Lung (tissue), 12 donors: ENCODE data around the gene MATR3. TPM values are rescaled to one million over a fixed set of nuclear protein-coding genes. Genes with fewer than 3 reads are reported as not detected.

Source experiments
- ATAC-seq: fragments of 200-7000 bp; cut with Tn5 transposase; one replicate; pipeline ENCODE4 v1.9.1; 2020; ENCODE audit warnings: moderate number of reproducible peaks; ENCODE audit not compliant: insufficient read depth, low FRiP score
- DNase-seq, 3 donors: peaks; one replicate each; pipeline ENCODE4 v3.0.0-alpha.2; 2013 to 2017
- H3K27ac ChIP-seq, 2 donors: one replicate each; pipeline ENCODE4 v1.5.1; 2013; ENCODE audit warnings: mild to moderate bottlenecking in 2 of 2, moderate library complexity in 2 of 2, control low read depth in 1 of 2, inconsistent platforms in 1 of 2, low read depth in 1 of 2, low read length in 1 of 2
- H3K27me3 ChIP-seq, 3 donors: one replicate each; pipeline ENCODE4 v1.5.1; 2013; ENCODE audit warnings: low read length in 2 of 3; ENCODE audit not compliant: control insufficient read depth in 3 of 3, insufficient read depth in 3 of 3
- H3K36me3 ChIP-seq, 4 donors: one replicate each; pipeline ENCODE4 v1.5.1; 2013; ENCODE audit warnings: low read length in 4 of 4, mild to moderate bottlenecking in 1 of 4, moderate library complexity in 1 of 4; ENCODE audit not compliant: control insufficient read depth in 4 of 4, insufficient read depth in 4 of 4
- H3K4me1 ChIP-seq, 5 donors: one replicate each; pipeline ENCODE4 v1.5.1; 2013; ENCODE audit warnings: low read length in 5 of 5, mild to moderate bottlenecking in 2 of 5, moderate library complexity in 1 of 5; ENCODE audit not compliant: control insufficient read depth in 5 of 5, insufficient read depth in 5 of 5
- H3K4me3 ChIP-seq: one replicate; pipeline ENCODE4 v1.5.1; 2013; ENCODE audit warnings: mild to moderate bottlenecking, control low read depth, moderate library complexity
- H3K9ac ChIP-seq, 2 donors: one replicate each; pipeline ENCODE4 v1.5.1; 2013; ENCODE audit warnings: low read length in 2 of 2, control low read depth in 1 of 2; ENCODE audit not compliant: insufficient read depth in 1 of 2
- H3K9me3 ChIP-seq, 4 donors: one replicate each; pipeline ENCODE4 v1.5.1; 2013; ENCODE audit warnings: low read length in 3 of 4, mild to moderate bottlenecking in 1 of 4, moderate library complexity in 1 of 4; ENCODE audit not compliant: control insufficient read depth in 4 of 4, insufficient read depth in 3 of 4
- WGBS, 2 donors: extraction: QIAGEN DNeasy Blood & Tissue Kit; methylation state at CpG; one replicate each; pipeline ENCODE4 v1.1.7; 2013; 5-methylcytosine and 5-hydroxymethylcytosine counted together
- polyA plus RNA-seq, 2 donors: library from polyadenylated mRNA; stranded (reverse); fragments of 200-250 nt; gene quantifications; one replicate each; pipeline ENCODE4 v1.2.1, GENCODE V29; 2013
- total RNA-seq, 2 donors: library from RNA; depleted of rRNA in 1 of 2; stranded (reverse); fragments of >200 nt in 1 of 2; gene quantifications; one replicate each; pipeline ENCODE4 v1.2.1, GENCODE V29; 2014 to 2021
- TF ChIP-seq, protein P1 (sequence below): IDR thresholded peaks from 2 replicates; pipeline ENCODE4 v1.5.1; 2012; ENCODE audit warnings: mild to moderate bottlenecking; ENCODE audit errors: control extremely low read depth, extremely low read depth
- donor health status: control.
- donor health status: control.
- donor health status: Bipolar disorder and iron deficiency.
- donor health status: healthy.
- donor health status: DM: yes; HTN: yes; CAD: no.

The MATR3 gene
- total and polyA plus RNA-seq, 4 donors = 89.9 to 461 (median 100) TPM

DNA sequence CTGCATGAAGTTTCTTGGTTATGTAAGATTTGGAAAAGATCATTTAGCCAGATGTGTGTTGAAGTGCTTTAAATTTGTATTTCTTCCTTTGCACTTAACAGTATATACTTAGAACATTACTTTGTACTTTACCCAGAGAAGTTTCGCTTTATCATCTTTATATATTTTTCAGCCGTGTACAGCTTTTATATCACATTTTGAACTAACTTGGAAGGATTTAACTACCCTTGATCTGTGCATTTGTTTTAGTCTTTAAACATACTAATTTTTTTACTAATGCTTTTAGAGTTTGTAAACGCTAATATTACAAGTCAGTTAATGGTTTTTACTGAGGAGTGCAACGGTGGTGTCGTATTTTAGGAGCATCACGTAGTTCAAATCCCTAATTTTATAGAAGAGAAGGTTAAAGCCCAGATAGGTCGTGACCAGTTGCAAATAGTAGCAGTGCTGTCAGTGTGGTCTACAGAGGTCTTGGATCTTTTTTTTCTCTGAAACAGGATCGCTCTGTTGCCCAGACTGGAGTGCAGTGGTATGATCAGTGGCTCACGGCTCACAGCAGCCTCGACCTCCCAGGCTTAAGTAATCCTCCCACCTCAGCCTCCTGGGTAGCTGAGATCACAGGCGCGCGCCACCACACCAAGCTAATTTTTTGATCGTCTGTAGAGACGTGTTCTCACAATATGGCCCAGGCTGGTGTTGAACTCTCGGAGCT is 2.0 kb downstream of the MATR3 start:
- DNase-seq (peak in 2 of 3 donors; percentile 31 to 61), ATAC-seq (no peak)
- WGBS, 2 donors = 31 to 36% methylated on average over 16 of the region's 16 CpGs
- H3K27me3 ChIP-seq = no peaks in the 10 kb centered on the region
- H3K9ac ChIP-seq = peak overlapping the region; percentile 96 to 99
- H3K4me3 ChIP-seq = no peak overlapping the region
- H3K27ac ChIP-seq = peak overlapping the region in 1 of 2 donors; percentile 42
- TF ChIP-seq, protein P1, sequence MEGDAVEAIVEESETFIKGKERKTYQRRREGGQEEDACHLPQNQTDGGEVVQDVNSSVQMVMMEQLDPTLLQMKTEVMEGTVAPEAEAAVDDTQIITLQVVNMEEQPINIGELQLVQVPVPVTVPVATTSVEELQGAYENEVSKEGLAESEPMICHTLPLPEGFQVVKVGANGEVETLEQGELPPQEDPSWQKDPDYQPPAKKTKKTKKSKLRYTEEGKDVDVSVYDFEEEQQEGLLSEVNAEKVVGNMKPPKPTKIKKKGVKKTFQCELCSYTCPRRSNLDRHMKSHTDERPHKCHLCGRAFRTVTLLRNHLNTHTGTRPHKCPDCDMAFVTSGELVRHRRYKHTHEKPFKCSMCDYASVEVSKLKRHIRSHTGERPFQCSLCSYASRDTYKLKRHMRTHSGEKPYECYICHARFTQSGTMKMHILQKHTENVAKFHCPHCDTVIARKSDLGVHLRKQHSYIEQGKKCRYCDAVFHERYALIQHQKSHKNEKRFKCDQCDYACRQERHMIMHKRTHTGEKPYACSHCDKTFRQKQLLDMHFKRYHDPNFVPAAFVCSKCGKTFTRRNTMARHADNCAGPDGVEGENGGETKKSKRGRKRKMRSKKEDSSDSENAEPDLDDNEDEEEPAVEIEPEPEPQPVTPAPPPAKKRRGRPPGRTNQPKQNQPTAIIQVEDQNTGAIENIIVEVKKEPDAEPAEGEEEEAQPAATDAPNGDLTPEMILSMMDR = no peak
- peaks cover 11 to 42% (median 19%) of the 10 kb centered on the region in 5 donors for H3K4me1 ChIP-seq
- H3K36me3 ChIP-seq = peaks cover 0 to 7% (median under 1%) of the 10 kb centered on the region in 4 donors
- no peaks in the 10 kb centered on the region for H3K9me3 ChIP-seq

DNA sequence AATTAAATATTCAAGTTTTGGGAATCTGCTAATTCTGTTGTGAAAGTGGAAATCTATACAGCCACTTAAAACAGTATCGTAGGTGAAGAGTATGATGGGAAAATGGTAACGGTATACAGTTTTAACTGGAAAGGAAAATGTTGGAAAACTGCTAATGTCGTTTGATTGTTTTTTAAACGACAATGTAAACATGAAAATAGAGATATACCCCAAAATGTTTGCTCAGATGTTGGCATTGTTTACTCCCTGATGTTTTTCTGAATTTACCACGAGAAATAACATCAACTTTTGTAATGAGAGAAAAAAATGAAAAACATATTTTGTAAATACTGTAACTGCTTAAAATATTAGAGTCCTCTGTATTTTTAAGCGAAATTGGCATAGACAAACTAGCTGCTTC is 2.7 kb downstream of the MATR3 start:
- H3K4me1 ChIP-seq = peaks cover 11 to 42% (median 19%) of the 10 kb centered on the region in 5 donors
- no peaks in the 10 kb centered on the region for H3K9me3 ChIP-seq
- no peak overlapping the region for H3K27ac ChIP-seq
- 50 to 71% methylated on average over 6 of the region's 6 CpGs for WGBS, 2 donors
- DNase-seq (no peak), ATAC-seq (no peak)
- H3K36me3 ChIP-seq = peaks cover 0 to 7% (median under 1%) of the 10 kb centered on the region in 4 donors
- TF ChIP-seq, protein P1 = no peak
- no peaks in the 10 kb centered on the region for H3K27me3 ChIP-seq
- H3K4me3 ChIP-seq = no peak overlapping the region
- peak overlapping the region in 1 of 2 donors; percentile 23 for H3K9ac ChIP-seq

DNA sequence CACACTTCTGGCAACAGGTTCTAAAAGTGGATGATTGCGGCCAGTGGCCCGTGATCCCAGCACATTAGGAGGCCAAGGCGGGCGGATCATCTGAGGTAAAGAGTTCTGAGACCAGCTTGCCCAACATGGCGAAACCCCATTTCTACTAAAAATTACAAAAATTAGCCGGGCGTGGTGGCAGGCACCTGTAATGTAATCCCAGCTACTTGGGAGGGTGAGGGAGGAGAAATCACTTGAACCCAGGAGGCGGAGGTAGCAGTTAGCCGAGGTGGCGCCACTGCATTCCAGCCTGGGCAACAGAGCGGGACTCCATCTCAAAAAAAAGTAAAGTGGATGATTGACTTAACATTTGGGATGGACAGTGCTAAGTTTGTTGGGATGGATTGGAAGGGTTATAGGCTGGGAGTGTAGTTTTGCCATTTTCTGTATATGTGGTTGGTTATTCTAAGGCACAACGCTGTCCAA is 3.4 kb downstream of the MATR3 start:
- no peaks in the 10 kb centered on the region for H3K9me3 ChIP-seq
- no peak overlapping the region for H3K4me3 ChIP-seq
- DNase-seq (no peak), ATAC-seq (no peak)
- H3K36me3 ChIP-seq = peaks cover 0 to 7% (median under 1%) of the 10 kb centered on the region in 4 donors
- peak overlapping the region in 1 of 2 donors; percentile 32 for H3K9ac ChIP-seq
- TF ChIP-seq, protein P1 = no peak
- H3K4me1 ChIP-seq = peaks cover 11 to 42% (median 23%) of the 10 kb centered on the region in 5 donors
- WGBS, 2 donors = 72 to 77% methylated on average over 12 of the region's 12 CpGs
- H3K27ac ChIP-seq = no peak overlapping the region
- no peaks in the 10 kb centered on the region for H3K27me3 ChIP-seq
